IMR-90 (cell line): ENCODE results near the gene LRRC1. TPM values are rescaled to one million over a fixed set of nuclear protein-coding genes. Genes with fewer than 3 reads are reported as not detected.
A peak's percentile ranks its signal among the peaks of the same experiment; 100 is the strongest.

Source experiments
- ATAC-seq: fragments of 200-7000 bp; cut with Tn5 transposase; 2 replicates; pipeline ENCODE4 v1.9.1; 2020; ENCODE audit warnings: low read depth, mild to moderate bottlenecking, moderate library complexity
- BruUV-seq: library from RNA; stranded (reverse); fragments of 400-500 nt; replicated peaks from 2 replicates; lab custom pipeline; 2021; lab: Mats Ljungman, UMichigan
- CTCF ChIA-PET: fragments of 300-600 bp; formaldehyde crosslinking; extraction: SDS; loops from one replicate; lab custom pipeline; 2021; ENCODE audit warnings: antibody characterized with exemption; lab: Yijun Ruan, JAX
- POLR2A ChIA-PET: fragments of 300-600 bp; sonication (Branson Sonifier 250); formaldehyde crosslinking; loops from one replicate; lab custom pipeline; 2022; ENCODE audit warnings: antibody characterized with exemption; ENCODE audit not compliant: unreplicated experiment; lab: Charles Lee
- DNase-seq: peaks from one replicate; pipeline ENCODE4 v3.0.0; 2013
- H2AFZ ChIP-seq: replicated peaks from 2 replicates; pipeline ENCODE3; 2013; ENCODE audit warnings: low read length, mild to moderate bottlenecking; ENCODE audit not compliant: poor library complexity
- H2AK5ac ChIP-seq: 2 replicates; pipeline ENCODE4 v1.6.1; 2013; ENCODE audit warnings: low read depth, low read length, inconsistent platforms
- H2AK9ac ChIP-seq: replicated peaks from 2 replicates; pipeline ENCODE3; 2013; ENCODE audit warnings: mild to moderate bottlenecking, low read depth, low read length, moderate library complexity; ENCODE audit not compliant: poor library complexity
- H2BK120ac ChIP-seq: 2 replicates; pipeline ENCODE4 v1.6.1; 2013; ENCODE audit warnings: low read depth, low read length, inconsistent platforms
- H2BK15ac ChIP-seq: 3 replicates; pipeline ENCODE4 v1.6.1; 2013; ENCODE audit warnings: low read depth, low read length, inconsistent platforms
- H2BK20ac ChIP-seq: 2 replicates; pipeline ENCODE4 v1.6.1; 2013; ENCODE audit warnings: low read depth, mild to moderate bottlenecking, inconsistent platforms, low read length, moderate library complexity
- H2BK5ac ChIP-seq: 2 replicates; pipeline ENCODE4 v1.6.1; 2013; ENCODE audit warnings: mild to moderate bottlenecking, low read depth, low read length, inconsistent platforms; ENCODE audit not compliant: poor library complexity, severe bottlenecking
- H3K14ac ChIP-seq: replicated peaks from 2 replicates; pipeline ENCODE4 v1.6.1; 2013; ENCODE audit warnings: low read depth, low read length, inconsistent platforms
- H3K18ac ChIP-seq: 2 replicates; pipeline ENCODE4 v1.6.1; 2013; ENCODE audit warnings: low read depth, low read length, control low read depth
- H3K23ac ChIP-seq: 2 replicates; pipeline ENCODE4 v1.6.1; 2013; ENCODE audit warnings: low read depth, low read length, inconsistent platforms
- H3K27ac ChIP-seq: 2 replicates; pipeline ENCODE4 v1.5.1; 2013; ENCODE audit warnings: mild to moderate bottlenecking, control low read depth, low read length; ENCODE audit not compliant: insufficient read depth
- H3K27me3 ChIP-seq: 2 replicates; pipeline ENCODE4 v1.6.1; 2013; ENCODE audit warnings: low read length; ENCODE audit not compliant: control insufficient read depth, insufficient read depth
- H3K36me3 ChIP-seq: 2 replicates; pipeline ENCODE4 v1.6.1; 2013; ENCODE audit warnings: low read length, mixed read lengths; ENCODE audit not compliant: control insufficient read depth, insufficient read depth
- H3K4ac ChIP-seq: 2 replicates; pipeline ENCODE4 v1.6.1; 2013; ENCODE audit warnings: low read depth, low read length, inconsistent platforms
- H3K4me1 ChIP-seq: 2 replicates; pipeline ENCODE4 v1.6.1; 2013; ENCODE audit warnings: low read length, mixed read lengths; ENCODE audit not compliant: control insufficient read depth, insufficient read depth
- H3K4me2 ChIP-seq: 2 replicates; pipeline ENCODE4 v1.6.1; 2013; ENCODE audit warnings: low read depth, mild to moderate bottlenecking, control low read depth, low read length, moderate library complexity
- H3K4me3 ChIP-seq: 2 replicates; pipeline ENCODE4 v1.5.1; 2013; ENCODE audit warnings: low read depth, mild to moderate bottlenecking, control low read depth, low read length, moderate library complexity; ENCODE audit not compliant: insufficient read depth
- H3K56ac ChIP-seq: 2 replicates; pipeline ENCODE4 v1.6.1; 2013; ENCODE audit warnings: low read length, inconsistent platforms; ENCODE audit not compliant: insufficient read depth; ENCODE audit errors: extremely low read depth
- H3K79me1 ChIP-seq, 2 experiments: 2 replicates each; pipeline ENCODE4 v1.6.1; 2013; ENCODE audit warnings: low read length in 2 of 2, inconsistent platforms in 1 of 2, low read depth in 1 of 2
- H3K9ac ChIP-seq: 2 replicates; pipeline ENCODE4 v1.6.1; 2013; ENCODE audit warnings: low read depth, low read length, control low read depth
- H3K9me1 ChIP-seq: 2 replicates; pipeline ENCODE4 v1.6.1; 2013; ENCODE audit warnings: low read length, inconsistent platforms; ENCODE audit not compliant: insufficient read depth
- H3K9me3 ChIP-seq: 2 replicates; pipeline ENCODE4 v1.6.1; 2013; ENCODE audit warnings: low read length; ENCODE audit not compliant: control insufficient read depth, insufficient read depth
- H4K20me1 ChIP-seq: 2 replicates; pipeline ENCODE4 v1.6.1; 2013; ENCODE audit warnings: low read length, inconsistent platforms; ENCODE audit not compliant: insufficient read depth
- H4K5ac ChIP-seq: 2 replicates; pipeline ENCODE4 v1.6.1; 2013; ENCODE audit warnings: mild to moderate bottlenecking, low read depth, low read length, control low read depth
- H4K8ac ChIP-seq, 2 experiments: 2 replicates each; pipeline ENCODE4 v1.6.1; 2013; ENCODE audit warnings: low read depth in 2 of 2, low read length in 2 of 2, control low read depth in 1 of 2, inconsistent platforms in 1 of 2
- H4K91ac ChIP-seq: 2 replicates; pipeline ENCODE4 v1.6.1; 2013; ENCODE audit warnings: low read depth, low read length, inconsistent platforms; ENCODE audit not compliant: insufficient read depth
- BHLHE40 ChIP-seq: fragments of 150-350 bp; IDR thresholded peaks from 2 replicates; pipeline ENCODE4 v1.6.1; 2016; ENCODE audit warnings: mild to moderate bottlenecking, low read depth, low read length
- CEBPB ChIP-seq: IDR thresholded peaks from 2 replicates; pipeline ENCODE4 v1.6.1; 2012; ENCODE audit warnings: low read depth, low read length, improper control_type of control experiment
- CHD1 ChIP-seq: IDR thresholded peaks from 2 replicates; pipeline ENCODE4 v1.6.1; 2012; ENCODE audit warnings: low read depth, low read length, improper control_type of control experiment
- FOS ChIP-seq: fragments of 150-350 bp; IDR thresholded peaks from 2 replicates; pipeline ENCODE4 v1.6.1; 2016; ENCODE audit warnings: low read depth, low read length
- MAFK ChIP-seq: IDR thresholded peaks from 2 replicates; pipeline ENCODE4 v1.6.1; 2012; ENCODE audit warnings: low read depth, low read length, improper control_type of control experiment
- MAZ ChIP-seq: IDR thresholded peaks from 2 replicates; pipeline ENCODE4 v1.6.1; 2012; ENCODE audit warnings: low read depth, mild to moderate bottlenecking, low read length, improper control_type of control experiment, moderate library complexity, borderline replicate concordance
- MXI1 ChIP-seq: IDR thresholded peaks from 2 replicates; pipeline ENCODE4 v1.6.1; 2012; ENCODE audit warnings: low read depth, mild to moderate bottlenecking, low read length, moderate library complexity, borderline replicate concordance
- NFE2L2 ChIP-seq: fragments of 150-350 bp; IDR thresholded peaks from 2 replicates; pipeline ENCODE4 v1.6.1; 2016; ENCODE audit warnings: low read depth, mild to moderate bottlenecking, low read length
- POLR2A ChIP-seq: IDR thresholded peaks from 2 replicates; pipeline ENCODE4 v1.6.1; 2012; ENCODE audit warnings: mild to moderate bottlenecking, low read depth, low read length
- RAD21 ChIP-seq: IDR thresholded peaks from 2 replicates; pipeline ENCODE4 v1.6.1; 2012; ENCODE audit warnings: low read length, improper control_type of control experiment
- RCOR1 ChIP-seq: IDR thresholded peaks from 2 replicates; pipeline ENCODE4 v1.6.1; 2012; ENCODE audit warnings: mild to moderate bottlenecking, low read length, improper control_type of control experiment; ENCODE audit not compliant: insufficient replicate concordance
- RFX5 ChIP-seq: IDR thresholded peaks from 2 replicates; pipeline ENCODE4 v1.8.0; 2012; ENCODE audit warnings: low read depth, mild to moderate bottlenecking, low read length, moderate library complexity
- SMC3 ChIP-seq: fragments of 150-350 bp; IDR thresholded peaks from 2 replicates; pipeline ENCODE4 v1.6.1; 2016; ENCODE audit warnings: low read depth, mild to moderate bottlenecking, antibody characterized with exemption, low read length, moderate library complexity
- WGBS, 2 experiments: methylation state at CpG; one replicate each; pipeline versions ENCODE4 v1.1.5 to v1.1.7; 2013; ENCODE audit warnings: missing lambda C conversion rate in 2 of 2; ENCODE audit not compliant: insufficient read length in 1 of 2; ENCODE audit errors: extremely low coverage in 2 of 2; 5-methylcytosine and 5-hydroxymethylcytosine counted together
- dilution Hi-C: fragments of 300-500 bp; cut with HindIII; formaldehyde crosslinking; loops from one replicate; pipeline ENCODE4 v1.14.3; 2018; ENCODE audit warnings: low sequenced_read_pairs; ENCODE audit not compliant: unreplicated experiment
- in situ Hi-C: fragments of 300-500 bp; cut with MboI; formaldehyde crosslinking; loops from 3 replicates; pipeline ENCODE4 v1.14.3; 2019; ENCODE audit warnings: low sequenced_read_pairs, inconsistent platforms, mixed read lengths
- intact Hi-C: fragments of 100-400 bp; cut with micrococcal nuclease; formaldehyde crosslinking; loops from 2 replicates; pipeline ENCODE4 v1.10.0; 2022
- polyA plus RNA-seq, 3 experiments: library from polyadenylated mRNA; depleted of rRNA; stranded (reverse); fragments of >200 nt; gene quantifications; 2 replicates each; pipeline ENCODE4 v1.2.3, GENCODE V29; 2012; ENCODE audit warnings: low replicate concordance in 1 of 3
- total RNA-seq: library from RNA; depleted of rRNA; stranded (reverse); fragments of >200 nt; gene quantifications from 2 replicates; pipeline ENCODE4 v1.2.3, GENCODE V29; 2012
- TF ChIP-seq, protein P1 (sequence below): conservative IDR thresholded peaks from 2 replicates; pipeline ENCODE4 v1.5.1; 2012; ENCODE audit warnings: mild to moderate bottlenecking, low read depth, low read length, improper control_type of control experiment
- TF ChIP-seq, protein P2 (sequence below): fragments of 150-350 bp; IDR thresholded peaks from 2 replicates; pipeline ENCODE4 v1.6.1; 2016; ENCODE audit warnings: low read depth, mild to moderate bottlenecking, low read length, moderate library complexity, borderline replicate concordance
- TF ChIP-seq, protein P3 (sequence below): fragments of 150-350 bp; IDR thresholded peaks from 2 replicates; pipeline ENCODE4 v1.6.1; 2017; ENCODE audit warnings: mild to moderate bottlenecking, antibody characterized with exemption, low read length, low read depth

LRRC1 gene
- total and polyA plus RNA-seq, 2 of the 4 experiments (the other 2 are of a cell fraction) = 5.1 to 6.1 TPM

DNA sequence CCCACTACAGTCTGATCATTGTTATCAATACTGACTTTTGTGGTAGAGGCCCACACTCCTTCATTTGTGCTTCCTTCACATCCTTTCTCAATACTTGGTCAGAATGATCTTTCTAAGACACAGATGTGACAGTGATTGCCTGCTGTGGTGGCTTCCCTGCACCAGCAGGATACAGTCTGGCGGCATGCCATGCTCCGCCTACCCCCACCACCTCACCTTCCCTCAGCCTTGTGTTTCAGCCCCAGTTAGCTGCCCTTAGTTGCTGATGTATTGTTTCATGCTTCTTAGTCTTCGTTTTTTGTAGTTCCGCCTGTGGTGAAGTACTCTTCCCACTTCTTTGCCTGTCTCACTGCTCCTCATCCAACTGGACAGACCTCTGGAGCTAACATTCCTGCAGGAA lies 10.9 kb downstream of the LRRC1 start:
- H3K4ac ChIP-seq = peak overlapping the region; percentile 52
- no peak overlapping the region for H3K56ac ChIP-seq
- H3K4me2 ChIP-seq = no peak overlapping the region
- intact Hi-C loops = no loop called here
- H3K36me3 ChIP-seq = no peaks in the 10 kb centered on the region
- no peak overlapping the region for H4K5ac ChIP-seq
- WGBS, 2 experiments = 51% methylated on average over 2 of the region's 4 CpGs; no CpG with 5 or more reads in 1 of the 2 experiments
- H3K4me3 ChIP-seq = no peak overlapping the region
- BruUV-seq = no TSS peak
- DNase-seq = no peak
- no peak overlapping the region for H2AK9ac ChIP-seq
- peaks cover 16% of the 10 kb centered on the region for H3K9me1 ChIP-seq
- TF ChIP-seq RCOR1 (no peak), POLR2A (no peak), MXI1 (no peak), CHD1 (no peak), NFE2L2 (no peak), RAD21 (no peak), MAFK (no peak), FOS (no peak), BHLHE40 (no peak), SMC3 (no peak), MAZ (no peak), CEBPB (no peak), RFX5 (no peak)
- TF ChIP-seq, protein P1, sequence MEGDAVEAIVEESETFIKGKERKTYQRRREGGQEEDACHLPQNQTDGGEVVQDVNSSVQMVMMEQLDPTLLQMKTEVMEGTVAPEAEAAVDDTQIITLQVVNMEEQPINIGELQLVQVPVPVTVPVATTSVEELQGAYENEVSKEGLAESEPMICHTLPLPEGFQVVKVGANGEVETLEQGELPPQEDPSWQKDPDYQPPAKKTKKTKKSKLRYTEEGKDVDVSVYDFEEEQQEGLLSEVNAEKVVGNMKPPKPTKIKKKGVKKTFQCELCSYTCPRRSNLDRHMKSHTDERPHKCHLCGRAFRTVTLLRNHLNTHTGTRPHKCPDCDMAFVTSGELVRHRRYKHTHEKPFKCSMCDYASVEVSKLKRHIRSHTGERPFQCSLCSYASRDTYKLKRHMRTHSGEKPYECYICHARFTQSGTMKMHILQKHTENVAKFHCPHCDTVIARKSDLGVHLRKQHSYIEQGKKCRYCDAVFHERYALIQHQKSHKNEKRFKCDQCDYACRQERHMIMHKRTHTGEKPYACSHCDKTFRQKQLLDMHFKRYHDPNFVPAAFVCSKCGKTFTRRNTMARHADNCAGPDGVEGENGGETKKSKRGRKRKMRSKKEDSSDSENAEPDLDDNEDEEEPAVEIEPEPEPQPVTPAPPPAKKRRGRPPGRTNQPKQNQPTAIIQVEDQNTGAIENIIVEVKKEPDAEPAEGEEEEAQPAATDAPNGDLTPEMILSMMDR = no peak
- TF ChIP-seq, protein P2, sequence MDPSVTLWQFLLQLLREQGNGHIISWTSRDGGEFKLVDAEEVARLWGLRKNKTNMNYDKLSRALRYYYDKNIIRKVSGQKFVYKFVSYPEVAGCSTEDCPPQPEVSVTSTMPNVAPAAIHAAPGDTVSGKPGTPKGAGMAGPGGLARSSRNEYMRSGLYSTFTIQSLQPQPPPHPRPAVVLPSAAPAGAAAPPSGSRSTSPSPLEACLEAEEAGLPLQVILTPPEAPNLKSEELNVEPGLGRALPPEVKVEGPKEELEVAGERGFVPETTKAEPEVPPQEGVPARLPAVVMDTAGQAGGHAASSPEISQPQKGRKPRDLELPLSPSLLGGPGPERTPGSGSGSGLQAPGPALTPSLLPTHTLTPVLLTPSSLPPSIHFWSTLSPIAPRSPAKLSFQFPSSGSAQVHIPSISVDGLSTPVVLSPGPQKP = no peak
- TF ChIP-seq, protein P3, sequence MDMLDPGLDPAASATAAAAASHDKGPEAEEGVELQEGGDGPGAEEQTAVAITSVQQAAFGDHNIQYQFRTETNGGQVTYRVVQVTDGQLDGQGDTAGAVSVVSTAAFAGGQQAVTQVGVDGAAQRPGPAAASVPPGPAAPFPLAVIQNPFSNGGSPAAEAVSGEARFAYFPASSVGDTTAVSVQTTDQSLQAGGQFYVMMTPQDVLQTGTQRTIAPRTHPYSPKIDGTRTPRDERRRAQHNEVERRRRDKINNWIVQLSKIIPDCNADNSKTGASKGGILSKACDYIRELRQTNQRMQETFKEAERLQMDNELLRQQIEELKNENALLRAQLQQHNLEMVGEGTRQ = no peak
- 0 out of 2 replicates have a peak overlapping the region, but pooled peaks have one; percentile 29 for H3K14ac ChIP-seq
- H3K27me3 ChIP-seq = no peaks in the 10 kb centered on the region
- H2BK20ac ChIP-seq = peak overlapping the region; percentile 40; the same call in 1 of the 2 replicates
- ChIA-PET CTCF (no interaction called here), POLR2A (no interaction called here)
- no peak overlapping the region for H3K23ac ChIP-seq
- H2BK15ac ChIP-seq = peak overlapping the region; percentile 45; the same call in 2 of the 3 replicates
- H3K79me1 ChIP-seq = peaks cover 28 to 65% of the 10 kb centered on the region in 2 experiments
- peak overlapping the region; percentile 78; the same call in 1 of the 2 replicates for H2AK5ac ChIP-seq
- ATAC-seq = no peak
- peaks cover 15% of the 10 kb centered on the region; the same call in 1 of the 2 replicates for H4K20me1 ChIP-seq
- dilution Hi-C loops = no loop called here
- peak overlapping the region in 1 of 2 experiments; percentile 34; a peak in 1 of 4 replicates for H4K8ac ChIP-seq
- 0 out of 2 replicates have a peak overlapping the region, but pooled peaks have one; percentile 2 for H4K91ac ChIP-seq
- no peak overlapping the region for H3K9ac ChIP-seq
- no peak overlapping the region for H2AFZ ChIP-seq
- H3K27ac ChIP-seq = no peak overlapping the region
- no peaks in the 10 kb centered on the region for H3K9me3 ChIP-seq
- no peak overlapping the region for H2BK5ac ChIP-seq
- no peak overlapping the region for H3K18ac ChIP-seq
- in situ Hi-C loops = no loop called here
- H2BK120ac ChIP-seq = peak overlapping the region; percentile 47
- H3K4me1 ChIP-seq = peaks cover 19% of the 10 kb centered on the region
